IMR-90 (cell line): Measurements from ENCODE around the gene LTBP2. TPM values are rescaled to one million over a fixed set of nuclear protein-coding genes. Genes with fewer than 3 reads are reported as not detected.

Experiments
- ATAC-seq: fragments of 200-7000 bp; cut with Tn5 transposase; 2 replicates; pipeline ENCODE4 v1.9.1; 2020; ENCODE audit warnings: low read depth, mild to moderate bottlenecking, moderate library complexity
- BruUV-seq: library from RNA; stranded (reverse); fragments of 400-500 nt; replicated peaks from 2 replicates; lab custom pipeline; 2021; lab: Mats Ljungman, UMichigan
- CTCF ChIA-PET: fragments of 300-600 bp; formaldehyde crosslinking; extraction: SDS; loops from one replicate; lab custom pipeline; 2021; ENCODE audit warnings: antibody characterized with exemption; lab: Yijun Ruan, JAX
- POLR2A ChIA-PET: fragments of 300-600 bp; sonication (Branson Sonifier 250); formaldehyde crosslinking; loops from one replicate; lab custom pipeline; 2022; ENCODE audit warnings: antibody characterized with exemption; ENCODE audit not compliant: unreplicated experiment; lab: Charles Lee
- DNase-seq: peaks from one replicate; pipeline ENCODE4 v3.0.0; 2013
- H2AFZ ChIP-seq: replicated peaks from 2 replicates; pipeline ENCODE3; 2013; ENCODE audit warnings: low read length, mild to moderate bottlenecking; ENCODE audit not compliant: poor library complexity
- H2AK5ac ChIP-seq: 2 replicates; pipeline ENCODE4 v1.6.1; 2013; ENCODE audit warnings: low read depth, low read length, inconsistent platforms
- H2AK9ac ChIP-seq: replicated peaks from 2 replicates; pipeline ENCODE3; 2013; ENCODE audit warnings: mild to moderate bottlenecking, low read depth, low read length, moderate library complexity; ENCODE audit not compliant: poor library complexity
- H2BK120ac ChIP-seq: 2 replicates; pipeline ENCODE4 v1.6.1; 2013; ENCODE audit warnings: low read depth, low read length, inconsistent platforms
- H2BK15ac ChIP-seq: 3 replicates; pipeline ENCODE4 v1.6.1; 2013; ENCODE audit warnings: low read depth, low read length, inconsistent platforms
- H2BK20ac ChIP-seq: 2 replicates; pipeline ENCODE4 v1.6.1; 2013; ENCODE audit warnings: low read depth, mild to moderate bottlenecking, inconsistent platforms, low read length, moderate library complexity
- H2BK5ac ChIP-seq: 2 replicates; pipeline ENCODE4 v1.6.1; 2013; ENCODE audit warnings: mild to moderate bottlenecking, low read depth, low read length, inconsistent platforms; ENCODE audit not compliant: poor library complexity, severe bottlenecking
- H3K14ac ChIP-seq: replicated peaks from 2 replicates; pipeline ENCODE4 v1.6.1; 2013; ENCODE audit warnings: low read depth, low read length, inconsistent platforms
- H3K18ac ChIP-seq: 2 replicates; pipeline ENCODE4 v1.6.1; 2013; ENCODE audit warnings: low read depth, low read length, control low read depth
- H3K23ac ChIP-seq: 2 replicates; pipeline ENCODE4 v1.6.1; 2013; ENCODE audit warnings: low read depth, low read length, inconsistent platforms
- H3K27ac ChIP-seq: 2 replicates; pipeline ENCODE4 v1.5.1; 2013; ENCODE audit warnings: mild to moderate bottlenecking, control low read depth, low read length; ENCODE audit not compliant: insufficient read depth
- H3K27me3 ChIP-seq: 2 replicates; pipeline ENCODE4 v1.6.1; 2013; ENCODE audit warnings: low read length; ENCODE audit not compliant: control insufficient read depth, insufficient read depth
- H3K36me3 ChIP-seq: 2 replicates; pipeline ENCODE4 v1.6.1; 2013; ENCODE audit warnings: low read length, mixed read lengths; ENCODE audit not compliant: control insufficient read depth, insufficient read depth
- H3K4ac ChIP-seq: 2 replicates; pipeline ENCODE4 v1.6.1; 2013; ENCODE audit warnings: low read depth, low read length, inconsistent platforms
- H3K4me1 ChIP-seq: 2 replicates; pipeline ENCODE4 v1.6.1; 2013; ENCODE audit warnings: low read length, mixed read lengths; ENCODE audit not compliant: control insufficient read depth, insufficient read depth
- H3K4me2 ChIP-seq: 2 replicates; pipeline ENCODE4 v1.6.1; 2013; ENCODE audit warnings: low read depth, mild to moderate bottlenecking, control low read depth, low read length, moderate library complexity
- H3K4me3 ChIP-seq: 2 replicates; pipeline ENCODE4 v1.5.1; 2013; ENCODE audit warnings: low read depth, mild to moderate bottlenecking, control low read depth, low read length, moderate library complexity; ENCODE audit not compliant: insufficient read depth
- H3K56ac ChIP-seq: 2 replicates; pipeline ENCODE4 v1.6.1; 2013; ENCODE audit warnings: low read length, inconsistent platforms; ENCODE audit not compliant: insufficient read depth; ENCODE audit errors: extremely low read depth
- H3K79me1 ChIP-seq, 2 experiments: 2 replicates each; pipeline ENCODE4 v1.6.1; 2013; ENCODE audit warnings: low read length in 2 of 2, inconsistent platforms in 1 of 2, low read depth in 1 of 2
- H3K9ac ChIP-seq: 2 replicates; pipeline ENCODE4 v1.6.1; 2013; ENCODE audit warnings: low read depth, low read length, control low read depth
- H3K9me1 ChIP-seq: 2 replicates; pipeline ENCODE4 v1.6.1; 2013; ENCODE audit warnings: low read length, inconsistent platforms; ENCODE audit not compliant: insufficient read depth
- H3K9me3 ChIP-seq: 2 replicates; pipeline ENCODE4 v1.6.1; 2013; ENCODE audit warnings: low read length; ENCODE audit not compliant: control insufficient read depth, insufficient read depth
- H4K20me1 ChIP-seq: 2 replicates; pipeline ENCODE4 v1.6.1; 2013; ENCODE audit warnings: low read length, inconsistent platforms; ENCODE audit not compliant: insufficient read depth
- H4K5ac ChIP-seq: 2 replicates; pipeline ENCODE4 v1.6.1; 2013; ENCODE audit warnings: mild to moderate bottlenecking, low read depth, low read length, control low read depth
- H4K8ac ChIP-seq, 2 experiments: 2 replicates each; pipeline ENCODE4 v1.6.1; 2013; ENCODE audit warnings: low read depth in 2 of 2, low read length in 2 of 2, control low read depth in 1 of 2, inconsistent platforms in 1 of 2
- H4K91ac ChIP-seq: 2 replicates; pipeline ENCODE4 v1.6.1; 2013; ENCODE audit warnings: low read depth, low read length, inconsistent platforms; ENCODE audit not compliant: insufficient read depth
- FOS ChIP-seq: fragments of 150-350 bp; IDR thresholded peaks from 2 replicates; pipeline ENCODE4 v1.6.1; 2016; ENCODE audit warnings: low read depth, low read length
- WGBS, 2 experiments: methylation state at CpG; one replicate each; pipeline versions ENCODE4 v1.1.5 to v1.1.7; 2013; ENCODE audit warnings: missing lambda C conversion rate in 2 of 2; ENCODE audit not compliant: insufficient read length in 1 of 2; ENCODE audit errors: extremely low coverage in 2 of 2; 5-methylcytosine and 5-hydroxymethylcytosine counted together
- dilution Hi-C: fragments of 300-500 bp; cut with HindIII; formaldehyde crosslinking; loops from one replicate; pipeline ENCODE4 v1.14.3; 2018; ENCODE audit warnings: low sequenced_read_pairs; ENCODE audit not compliant: unreplicated experiment
- in situ Hi-C: fragments of 300-500 bp; cut with MboI; formaldehyde crosslinking; loops from 3 replicates; pipeline ENCODE4 v1.14.3; 2019; ENCODE audit warnings: low sequenced_read_pairs, inconsistent platforms, mixed read lengths
- intact Hi-C: fragments of 100-400 bp; cut with micrococcal nuclease; formaldehyde crosslinking; loops from 2 replicates; pipeline ENCODE4 v1.10.0; 2022
- polyA plus RNA-seq, 3 experiments: library from polyadenylated mRNA; depleted of rRNA; stranded (reverse); fragments of >200 nt; gene quantifications; 2 replicates each; pipeline ENCODE4 v1.2.3, GENCODE V29; 2012; ENCODE audit warnings: low replicate concordance in 1 of 3
- total RNA-seq: library from RNA; depleted of rRNA; stranded (reverse); fragments of >200 nt; gene quantifications from 2 replicates; pipeline ENCODE4 v1.2.3, GENCODE V29; 2012
- TF ChIP-seq, protein P1 (sequence below): fragments of 150-350 bp; IDR thresholded peaks from 2 replicates; pipeline ENCODE4 v1.6.1; 2017; ENCODE audit warnings: mild to moderate bottlenecking, antibody characterized with exemption, low read length, low read depth

Gene LTBP2
- total and polyA plus RNA-seq, 2 of the 4 experiments (the other 2 are of a cell fraction), result 23.8 to 79.3 TPM

DNA sequence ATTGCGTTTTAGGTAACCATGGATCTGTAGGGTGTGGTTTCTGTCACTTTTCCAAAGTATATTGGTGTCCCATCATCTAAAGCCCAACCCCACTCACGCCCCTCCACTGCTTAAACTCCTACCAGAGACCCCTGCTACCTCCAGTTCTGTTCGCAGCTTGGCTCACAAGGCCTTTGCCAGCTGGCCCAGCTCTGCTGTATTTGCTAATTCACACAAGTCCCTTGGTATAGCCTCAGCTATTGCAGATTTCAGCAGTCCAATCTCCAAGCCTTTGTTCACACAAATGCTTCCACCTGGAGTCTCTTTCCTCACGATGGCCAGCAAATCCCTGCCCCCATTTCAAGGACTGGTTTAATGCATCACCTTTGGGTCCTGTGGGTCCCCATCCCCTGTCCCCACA lies 94.3 kb downstream of the LTBP2 start:
- Histone ChIP-seq H3K14ac (no peak overlapping the region), H2BK15ac (no peak overlapping the region), H2AK9ac (peak overlapping the region; percentile 63), H4K20me1 (no peaks in the 10 kb centered on the region), H2BK20ac (no peak overlapping the region), H3K27me3 (no peaks in the 10 kb centered on the region), H2BK120ac (no peak overlapping the region), H4K5ac (no peak overlapping the region), H3K4me1 (peaks cover 17% of the 10 kb centered on the region), H4K8ac (no peak overlapping the region), H3K4me2 (no peak overlapping the region), H3K27ac (no peak overlapping the region), H3K56ac (no peak overlapping the region), H3K9me3 (no peaks in the 10 kb centered on the region), H4K91ac (no peak overlapping the region), H3K4ac (no peak overlapping the region), H3K9me1 (peaks cover 30% of the 10 kb centered on the region), H3K79me1 (peaks cover 0 to 7% of the 10 kb centered on the region in 2 experiments; a peak in 1 of 4 replicates), H2AFZ (no peak overlapping the region), H2AK5ac (no peak overlapping the region), H2BK5ac (no peak overlapping the region), H3K36me3 (peaks cover 16% of the 10 kb centered on the region), H3K9ac (no peak overlapping the region), H3K18ac (no peak overlapping the region), H3K23ac (no peak overlapping the region), H3K4me3 (no peak overlapping the region)
- CTCF ChIA-PET, result no interaction called here
- TF ChIP-seq, protein P1, sequence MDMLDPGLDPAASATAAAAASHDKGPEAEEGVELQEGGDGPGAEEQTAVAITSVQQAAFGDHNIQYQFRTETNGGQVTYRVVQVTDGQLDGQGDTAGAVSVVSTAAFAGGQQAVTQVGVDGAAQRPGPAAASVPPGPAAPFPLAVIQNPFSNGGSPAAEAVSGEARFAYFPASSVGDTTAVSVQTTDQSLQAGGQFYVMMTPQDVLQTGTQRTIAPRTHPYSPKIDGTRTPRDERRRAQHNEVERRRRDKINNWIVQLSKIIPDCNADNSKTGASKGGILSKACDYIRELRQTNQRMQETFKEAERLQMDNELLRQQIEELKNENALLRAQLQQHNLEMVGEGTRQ, result no peak
- no peak for TF ChIP-seq FOS
- intact Hi-C loops (no loop called here), in situ Hi-C loops (no loop called here), dilution Hi-C loops (no loop called here)
- 93% methylated on average over 1 of the region's 4 CpGs; no CpG with 5 or more reads in 1 of the 2 experiments for whole genome bisulfite sequencing, 2 experiments
- POLR2A ChIA-PET, result no interaction called here
- no peak for ATAC-seq
- no TSS peak for BruUV-seq
- DNase-seq, result no peak
